ENCODE data around the gene ECT2L.
A peak's percentile ranks its signal among the peaks of the same experiment; 100 is the strongest.

The ECT2L gene

GRCh38 chr6:138806889-138807288 is 11.0 kb downstream of the ECT2L start:
- FAIRE-seq: no peak

- no peak for FAIRE-seq
These were observed 13.8 kb downstream of the ECT2L start for GRCh38 chr6:138809677-138810076.

- no peak for FAIRE-seq
These were observed 16.0 kb downstream of the ECT2L start for GRCh38 chr6:138811866-138812265.

GRCh38 chr6:138814179-138814834 is 18.4 kb downstream of the ECT2L start:
- FAIRE-seq: no peak

GRCh38 chr6:138815221-138815620 is 19.3 kb downstream of the ECT2L start:
- no peak for FAIRE-seq

GRCh38 chr6:138815797-138816528 is 20.1 kb downstream of the ECT2L start:
- peak; percentile 78 for FAIRE-seq

GRCh38 chr6:138817799-138818198 is 21.9 kb downstream of the ECT2L start:
- no peak for FAIRE-seq

- FAIRE-seq: no peak
These were observed 22.8 kb downstream of the ECT2L start for GRCh38 chr6:138818496-138819194.

GRCh38 chr6:138821519-138821918 is 25.6 kb downstream of the ECT2L start:
- no peak for FAIRE-seq

GRCh38 chr6:138824482-138825144 is 28.7 kb downstream of the ECT2L start:
- FAIRE-seq: no peak

GRCh38 chr6:138830248-138830647 is 34.4 kb downstream of the ECT2L start:
- no peak for FAIRE-seq

GRCh38 chr6:138832182-138832581 is 36.3 kb downstream of the ECT2L start:
- FAIRE-seq: no peak

GRCh38 chr6:138833816-138834539 is 38.1 kb downstream of the ECT2L start:
- FAIRE-seq: no peak

GRCh38 chr6:138837246-138837645 is 41.4 kb downstream of the ECT2L start:
- no peak for FAIRE-seq

GRCh38 chr6:138844192-138844591 is 48.3 kb downstream of the ECT2L start:
- FAIRE-seq: no peak

GRCh38 chr6:138847884-138848283 is 52.0 kb downstream of the ECT2L start:
- FAIRE-seq: no peak

GRCh38 chr6:138848461-138848860 is 52.6 kb downstream of the ECT2L start:
- FAIRE-seq: no peak

- FAIRE-seq: no peak
These were observed 53.9 kb downstream of the ECT2L start for GRCh38 chr6:138849791-138850190.

GRCh38 chr6:138856654-138857053 is 60.8 kb downstream of the ECT2L start:
- no peak for FAIRE-seq

- FAIRE-seq: no peak
These were observed 61.9 kb downstream of the ECT2L start for GRCh38 chr6:138857775-138858174.

- FAIRE-seq: no peak
These were observed 66.6 kb downstream of the ECT2L start for GRCh38 chr6:138862456-138862855.

GRCh38 chr6:138863321-138863720 is 67.4 kb downstream of the ECT2L start:
- no peak for FAIRE-seq
